Spleen (tissue), 11 donors: ENCODE data around the gene GOLGA6B. TPM values are rescaled to one million over a fixed set of nuclear protein-coding genes. Genes with fewer than 3 reads are reported as not detected.
"Not testable (repeated sequence)": the region's sequence is repeated elsewhere in the genome, so short reads cannot be mapped to it uniquely, and the experiment has no call there.

Experiments used
- DNase-seq: peaks from one replicate; pipeline ENCODE4 v3.0.0-alpha.2; 2020
- H3K27ac ChIP-seq, 8 donors: fragments of 200-600 bp; sonication (generic) in 7 of 8; 1 replicate in 4 of 8; 2 replicates in 4 of 8; pipeline versions ENCODE4 v1.5.0 to v1.8.0; 2016 to 2021; ENCODE audit warnings: inconsistent platforms in 4 of 8, mild to moderate bottlenecking in 4 of 8, moderate library complexity in 1 of 8
- H3K27me3 ChIP-seq, 7 donors: fragments of 200-600 bp; sonication (generic) in 6 of 7; replicated peaks in 1 of 7; 1 replicate in 4 of 7; 2 replicates in 3 of 7; pipeline versions ENCODE4 v1.5.0 to v1.8.0; 2016 to 2021; ENCODE audit warnings: inconsistent platforms in 3 of 7, mild to moderate bottlenecking in 1 of 7
- H3K36me3 ChIP-seq, 6 donors: fragments of 200-600 bp; sonication (generic) in 5 of 6; 1 replicate in 4 of 6; 2 replicates in 2 of 6; pipeline versions ENCODE4 v1.5.0 to v1.8.0; 2016 to 2021; ENCODE audit warnings: inconsistent platforms in 2 of 6
- H3K4me1 ChIP-seq, 6 donors: fragments of 200-600 bp; sonication (generic) in 5 of 6; 1 replicate in 3 of 6; 2 replicates in 3 of 6; pipeline versions ENCODE4 v1.5.0 to v1.8.0; 2016 to 2021; ENCODE audit warnings: inconsistent platforms in 3 of 6
- H3K4me3 ChIP-seq, 8 donors: fragments of 200-600 bp; sonication (generic) in 7 of 8; 1 replicate in 4 of 8; 2 replicates in 4 of 8; pipeline versions ENCODE4 v1.5.0 to v1.8.0; 2016 to 2021; ENCODE audit warnings: inconsistent platforms in 4 of 8, mild to moderate bottlenecking in 4 of 8, moderate library complexity in 2 of 8
- H3K9me3 ChIP-seq, 8 donors: fragments of 200-600 bp; sonication (generic) in 7 of 8; 1 replicate in 4 of 8; 2 replicates in 4 of 8; pipeline versions ENCODE4 v1.5.0 to v1.8.0; 2016 to 2021; ENCODE audit warnings: inconsistent platforms in 4 of 8
- CTCF ChIP-seq, 11 experiments: fragments of 200-600 bp in 7 of 11; fragments of 450-650 bp in 4 of 11; sonication (generic) in 4 of 11; IDR thresholded peaks in 8 of 11; conservative IDR thresholded peaks in 3 of 11; 1 replicate in 7 of 11; 2 replicates in 4 of 11; pipeline versions ENCODE4 v1.4.0 to v1.8.0; 2016 to 2021; ENCODE audit warnings: antibody characterized with exemption in 11 of 11, inconsistent platforms in 4 of 11, mild to moderate bottlenecking in 1 of 11
- POLR2A ChIP-seq, 3 donors: fragments of 450-650 bp; IDR thresholded peaks; one replicate each; pipeline ENCODE4 v1.5.1; 2017; ENCODE audit warnings: antibody characterized with exemption in 3 of 3, mild to moderate bottlenecking in 1 of 3
- POLR2AphosphoS5 ChIP-seq, 3 donors: sonication (generic); formaldehyde crosslinking; IDR thresholded peaks; one replicate each; pipeline ENCODE4 v1.5.1; 2017; ENCODE audit warnings: antibody characterized with exemption in 3 of 3
- WGBS, 5 donors: extraction: QIAGEN DNeasy Blood & Tissue Kit in 3 of 5; methylation state at CpG; one replicate each; pipeline versions ENCODE4 v1.1.5 to v1.1.7; 2013 to 2018; 5-methylcytosine and 5-hydroxymethylcytosine counted together
- intact Hi-C: fragments of 100-400 bp; cut with DNase I; formaldehyde crosslinking; loops from one replicate; pipeline ENCODE4 v1.15.0; 2023; ENCODE audit warnings: low total_unique reads
- polyA plus RNA-seq, 3 donors: library from polyadenylated mRNA; stranded (reverse); fragments of 200-250 nt; gene quantifications; one replicate each; pipeline ENCODE4 v1.2.1, GENCODE V29; 2013
- small RNA-seq, 4 donors: library from RNA; depleted of rRNA; stranded (forward); fragments of <200 nt; gene quantifications; one replicate each; pipeline ENCODE3, GENCODE V24; 2016
- total RNA-seq, 7 donors: library from RNA; depleted of rRNA in 3 of 7; stranded (reverse); fragments of >200 nt in 3 of 7; fragmentation: NEBNext Ultra II Directional in 4 of 7; extraction: Animal tissue kit (Norgen Biotek cat#: 25700) in 4 of 7; gene quantifications; one replicate each; pipeline versions ENCODE4 v1.1.0 to v1.2.1, GENCODE V29; 2016 to 2021
- donor health status: healthy with polysubstance abuse.
- donor health status: DM: no; HTN: no; CAD: no; lungs with moderate emphysema.
- donor health status: DM: no; HTN: no; CAD: no.
- donor health status: Bipolar disorder and iron deficiency.
- donor health status: healthy.
- donor health status: DM: no; HTN: no; CAD: no.
- donor health status: DM: yes; HTN: yes; CAD: no.

Gene GOLGA6B
- total and polyA plus RNA-seq, 10 donors = not detected

GRCh38 chr15:72706266-72706665, 51.8 kb downstream of the GOLGA6B start:
- Histone ChIP-seq H3K27ac (no peak overlapping the region), H3K4me1 (no peaks in the 10 kb centered on the region), H3K36me3 (peaks cover 0 to 16% (median 2%) of the 10 kb centered on the region in 6 donors), H3K4me3 (no peak overlapping the region), H3K27me3 (no peaks in the 10 kb centered on the region), H3K9me3 (no peaks in the 10 kb centered on the region)
- DNase-seq = no peak
- WGBS, 5 donors = 91 to 96% (median 94%) methylated on average over 11 of the region's 11 CpGs
- no peak for TF ChIP-seq POLR2AphosphoS5 (IDR thresholded peaks at IDR 0.05)
- TF ChIP-seq CTCF (IDR thresholded peaks at IDR 0.05 in 8 of 11, conservative IDR thresholded peaks at IDR 0.05 in 3 of 11) = no peak
- no peak for TF ChIP-seq POLR2A (IDR thresholded peaks at IDR 0.05)
- intact Hi-C loops = loop anchor here (10.0 kb wide), 1 partner anchor 111 kb away; no protein-coding TSS in a partner anchor

GRCh38 chr15:72708551-72709303, 54.2 kb downstream of the GOLGA6B start:
- H3K4me1 ChIP-seq, H3K27me3 ChIP-seq, H3K27ac ChIP-seq, DNase-seq, H3K4me3 ChIP-seq, H3K9me3 ChIP-seq: not testable (repeated sequence)
- intact Hi-C loops = loop anchor here (10.0 kb wide), 1 partner anchor 114 kb away; no protein-coding TSS in a partner anchor
- peaks cover 0 to 40% (median 16%) of the 10 kb centered on the region in 6 donors for H3K36me3 ChIP-seq
- 86 to 91% (median 87%) methylated on average over 8 of the region's 8 CpGs for WGBS, 5 donors

Small RNAs within 50 kb of the gene (small RNA-seq; reads per million reads assigned to genes)
- 0 reads per million in 4 donors for gene RN7SL853P

Other genes starting within 250 kb of the GOLGA6B start
- gene ARIH1, start 180.4 kb upstream of the GOLGA6B start, total RNA-seq = 100 to 1,000 TPM in 4 of 7 donors, 10 to 100 TPM in 3; 46.2 to 171 (median 147) TPM
- 10 to 100 TPM; 14.8 to 24.2 (median 15.5) TPM for gene ARIH1, start 180.4 kb upstream of the GOLGA6B start, polyA plus RNA-seq
- gene HIGD2B, start 31.5 kb downstream of the GOLGA6B start, total RNA-seq = not detected
- gene HIGD2B, start 31.5 kb downstream of the GOLGA6B start, polyA plus RNA-seq = not detected
- gene BBS4, start 31.5 kb downstream of the GOLGA6B start, total RNA-seq = 10 to 100 TPM in 6 of 7 donors, 1 to 10 TPM in 1; 9.3 to 20.7 (median 16.6) TPM
- gene BBS4, start 31.5 kb downstream of the GOLGA6B start, polyA plus RNA-seq = 1 to 10 TPM; 7.5 to 9.4 (median 8.2) TPM
- 100 to 1,000 TPM in 4 of 7 donors, 10 to 100 TPM in 3; 89.0 to 119 (median 103) TPM for gene ADPGK, start 129.1 kb downstream of the GOLGA6B start, total RNA-seq
- gene ADPGK, start 129.1 kb downstream of the GOLGA6B start, polyA plus RNA-seq = 100 to 1,000 TPM in 1 of 3 donors, 10 to 100 TPM in 2; 65.4 to 103 (median 68.0) TPM